A549 (cell line): ENCODE results near the gene PAIP1. TPM values are rescaled to one million over a fixed set of nuclear protein-coding genes. Genes with fewer than 3 reads are reported as not detected.

Experiments
- CBX8 ChIP-seq: fragments of 200-600 bp; sonication (generic); IDR thresholded peaks from 2 replicates; pipeline ENCODE4 v1.6.1; 2016
- CHD2 ChIP-seq: fragments of 150-350 bp; IDR thresholded peaks from 2 replicates; pipeline ENCODE4 v1.6.1; 2014; ENCODE audit warnings: low read length; ENCODE audit not compliant: partially characterized antibody
- CHD4 ChIP-seq: fragments of 200-600 bp; sonication (generic); IDR thresholded peaks from 2 replicates; pipeline ENCODE4 v1.6.1; 2016; ENCODE audit warnings: antibody characterized with exemption, mild to moderate bottlenecking, borderline replicate concordance
- EHF ChIP-seq: fragments of 250-450 bp; sonication (Bioruptor Pico); IDR thresholded peaks from 2 replicates; pipeline ENCODE4 v1.5.0; 2020; ENCODE audit warnings: mild to moderate bottlenecking
- ESRRA ChIP-seq: fragments of 150-350 bp; IDR thresholded peaks from 2 replicates; pipeline ENCODE4 v1.6.1; 2014; ENCODE audit warnings: mild to moderate bottlenecking, low read length, borderline replicate concordance
- FOSB ChIP-seq: fragments of 250-450 bp; sonication (Bioruptor Pico); IDR thresholded peaks from 2 replicates; pipeline ENCODE4 v1.5.0; 2020; ENCODE audit warnings: mild to moderate bottlenecking, moderate library complexity
- FOSL2 ChIP-seq, 2 experiments: fragments of 450-650 bp in 1 of 2; fragments of >200 bp in 1 of 2; sonication (Bioruptor Twin) in 1 of 2; formaldehyde crosslinking; IDR thresholded peaks; 2 replicates each; pipeline versions ENCODE4 v1.5.0 to v1.6.1; 2016 to 2020; ENCODE audit warnings: mild to moderate bottlenecking in 1 of 2, moderate library complexity in 1 of 2
- FOXS1 ChIP-seq: fragments of 250-450 bp; sonication (Bioruptor Pico); IDR thresholded peaks from 2 replicates; pipeline ENCODE4 v1.5.0; 2020; ENCODE audit warnings: mild to moderate bottlenecking, moderate library complexity
- HDAC2 ChIP-seq: fragments of 200-600 bp; sonication (generic); IDR thresholded peaks from 2 replicates; pipeline ENCODE4 v1.6.1; 2016
- HEYL ChIP-seq: fragments of 250-450 bp; sonication (Bioruptor Pico); IDR thresholded peaks from 2 replicates; pipeline ENCODE4 v1.8.0; 2021; ENCODE audit warnings: mild to moderate bottlenecking, moderate library complexity
- HOXB5 ChIP-seq: fragments of 250-450 bp; sonication (Bioruptor Pico); IDR thresholded peaks from 2 replicates; pipeline ENCODE4 v1.5.0; 2020; ENCODE audit warnings: mild to moderate bottlenecking, moderate library complexity
- JUN ChIP-seq, 2 experiments: fragments of >200 bp; sonication (Bioruptor Twin); formaldehyde crosslinking; IDR thresholded peaks; 2 replicates in 1 of 2; 3 replicates in 1 of 2; pipeline ENCODE4 v1.6.1; 2016 to 2017
- JUNB ChIP-seq: fragments of >200 bp; sonication (Bioruptor Twin); formaldehyde crosslinking; IDR thresholded peaks from 2 replicates; pipeline ENCODE4 v1.6.1; 2016
- KDM5A ChIP-seq: fragments of 200-600 bp; sonication (generic); IDR thresholded peaks from 2 replicates; pipeline ENCODE4 v1.6.1; 2016; ENCODE audit warnings: antibody characterized with exemption, mild to moderate bottlenecking
- MAFK ChIP-seq: fragments of 450-650 bp; IDR thresholded peaks from 2 replicates; pipeline ENCODE4 v1.6.1; 2014; ENCODE audit not compliant: partially characterized antibody
- NPAS2 ChIP-seq: fragments of 250-450 bp; sonication (Bioruptor Pico); IDR thresholded peaks from 2 replicates; pipeline ENCODE4 v1.8.0; 2022; ENCODE audit warnings: mild to moderate bottlenecking, moderate library complexity, borderline replicate concordance
- NR3C1 ChIP-seq: fragments of >200 bp; sonication (Bioruptor Twin); formaldehyde crosslinking; IDR thresholded peaks from 3 replicates; pipeline ENCODE4 v1.6.1; 2017
- POLR2A ChIP-seq: IDR thresholded peaks from 2 replicates; pipeline ENCODE4 v1.6.1; 2012; ENCODE audit warnings: mild to moderate bottlenecking, low read length
- RCOR1 ChIP-seq: fragments of 150-350 bp; IDR thresholded peaks from 2 replicates; pipeline ENCODE4 v1.6.1; 2014; ENCODE audit warnings: antibody characterized with exemption, low read length, low read depth
- RFX5 ChIP-seq: fragments of 450-650 bp; IDR thresholded peaks from 2 replicates; pipeline ENCODE4 v1.7.1; 2014; ENCODE audit warnings: antibody characterized with exemption, mild to moderate bottlenecking, moderate library complexity
- RNF2 ChIP-seq: fragments of 200-600 bp; sonication (generic); IDR thresholded peaks from 2 replicates; pipeline ENCODE4 v1.6.1; 2016; ENCODE audit warnings: low read depth, mild to moderate bottlenecking, antibody characterized with exemption, moderate library complexity, borderline replicate concordance
- SREBF2 ChIP-seq: fragments of 450-650 bp; IDR thresholded peaks from 2 replicates; pipeline ENCODE4 v1.6.1; 2014; ENCODE audit warnings: mild to moderate bottlenecking, moderate library complexity
- TFCP2L1 ChIP-seq: fragments of 250-450 bp; sonication (Bioruptor Pico); IDR thresholded peaks from 2 replicates; pipeline ENCODE4 v1.5.0; 2021; ENCODE audit warnings: mild to moderate bottlenecking
- TP53 ChIP-seq: fragments of 250-450 bp; sonication (Bioruptor Pico); IDR thresholded peaks from 2 replicates; pipeline ENCODE4 v1.5.0; 2021; ENCODE audit warnings: mild to moderate bottlenecking, moderate library complexity
- ZFP36 ChIP-seq: fragments of 450-650 bp; IDR thresholded peaks from 2 replicates; pipeline ENCODE4 v1.6.1; 2014; ENCODE audit warnings: borderline replicate concordance; ENCODE audit not compliant: partially characterized antibody
- polyA plus RNA-seq, 4 experiments: library from polyadenylated mRNA; depleted of rRNA in 3 of 4; stranded (reverse); fragments of >200 nt; fragmentation: RNase III in 1 of 4; extraction: RNeasy Plus Mini Kit Qiagen cat#74134 plus additional on column Dnase treatment in 1 of 4; gene quantifications; 2 replicates in 3 of 4; 3 replicates in 1 of 4; pipeline ENCODE4 v1.2.3, GENCODE V29; 2011 to 2017
- TF ChIP-seq, protein P1 (sequence below): IDR thresholded peaks from 2 replicates; pipeline ENCODE4 v1.6.1; 2012
- TF ChIP-seq, protein P2 (sequence below): fragments of 450-650 bp; IDR thresholded peaks from 2 replicates; pipeline ENCODE4 v1.6.1; 2014; ENCODE audit warnings: antibody characterized with exemption
- TF ChIP-seq, protein P3 (sequence below): fragments of 250-450 bp; sonication (Bioruptor Pico); IDR thresholded peaks from 2 replicates; pipeline ENCODE4 v1.5.0; 2021; ENCODE audit warnings: mild to moderate bottlenecking, moderate library complexity, borderline replicate concordance
- TF ChIP-seq, protein P4 (sequence below): fragments of 200-600 bp; sonication (generic); IDR thresholded peaks from 2 replicates; pipeline ENCODE4 v1.6.1; 2016; ENCODE audit warnings: antibody characterized with exemption, mild to moderate bottlenecking, moderate library complexity

Gene PAIP1
- polyA plus RNA-seq, 2 of the 4 experiments (the other 2 are of a cell fraction) = 89.6 to 188 TPM

DNA sequence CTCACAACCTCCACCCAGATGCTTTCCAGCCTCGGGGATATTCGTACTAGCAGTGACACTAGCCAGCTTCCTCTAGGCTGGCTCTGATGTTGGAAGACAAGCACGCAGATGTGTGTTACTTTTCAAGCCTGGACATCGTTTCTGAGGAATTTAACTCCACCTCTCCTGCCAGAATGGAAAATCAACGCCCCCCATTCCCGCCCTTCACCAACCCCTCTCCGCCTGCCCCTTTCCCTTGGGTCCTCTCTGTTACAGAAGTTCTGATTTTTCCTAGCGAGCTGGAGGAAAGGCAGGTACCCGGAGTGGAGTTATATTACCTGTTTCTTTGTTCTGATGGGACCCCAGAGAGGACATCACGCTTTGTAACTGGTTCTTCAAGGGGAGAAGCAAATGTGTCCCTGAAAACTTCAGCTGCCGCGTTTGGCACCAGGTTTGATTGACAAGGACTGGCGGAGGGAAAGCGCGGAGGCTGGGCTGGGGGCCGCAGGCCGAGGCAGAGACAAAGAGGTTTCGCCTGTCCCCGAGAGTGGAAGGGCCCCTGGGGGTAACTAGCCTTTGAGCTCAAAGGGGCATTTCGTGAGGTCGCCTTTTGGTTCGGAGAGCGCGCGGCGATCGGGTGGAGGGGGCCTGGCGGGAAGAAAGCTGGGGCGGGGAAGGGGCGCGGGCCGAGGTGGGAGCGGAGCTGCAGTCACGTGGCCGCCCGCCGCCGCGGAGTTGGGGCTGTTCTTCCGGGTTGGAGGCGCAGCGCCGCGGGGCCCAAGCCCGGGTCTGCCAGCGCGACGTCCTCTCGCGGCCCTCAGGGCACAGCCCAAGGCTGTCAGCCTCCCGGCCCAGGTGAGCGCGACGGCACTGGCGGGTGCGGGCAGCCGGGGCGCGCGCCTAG is 45.8 kb upstream of the PAIP1 start, which contains the start of gene NNT (continued):
- TF ChIP-seq RCOR1 (no peak), NPAS2 (CRISPR knock-in tag) (no peak), ESRRA (no peak), RFX5 (no peak), JUN (IDR thresholded peaks at IDR 0.05) (no peak; a peak in 1 of 5 replicates), RNF2 (no peak), CHD4 (no peak), SREBF2 (no peak), EHF (CRISPR knock-in tag) (no peak), POLR2A (peak; percentile 28; the same call in 1 of the 2 replicates), HOXB5 (CRISPR knock-in tag) (no peak), MAFK (no peak), TP53 (CRISPR knock-in tag) (no peak), NR3C1 (no peak), FOSL2 (IDR thresholded peaks at IDR 0.05) (no peak), FOSL2 (CRISPR knock-in tag; IDR thresholded peaks at IDR 0.05) (no peak), KDM5A (no peak), FOXS1 (CRISPR knock-in tag) (no peak), CBX8 (no peak; the same call in 1 of the 2 replicates), CHD2 (no peak), HEYL (CRISPR knock-in tag) (no peak), TFCP2L1 (CRISPR knock-in tag) (no peak), JUNB (no peak), FOSB (CRISPR knock-in tag) (no peak), ZFP36 (no peak), HDAC2 (no peak)
- TF ChIP-seq, protein P1, sequence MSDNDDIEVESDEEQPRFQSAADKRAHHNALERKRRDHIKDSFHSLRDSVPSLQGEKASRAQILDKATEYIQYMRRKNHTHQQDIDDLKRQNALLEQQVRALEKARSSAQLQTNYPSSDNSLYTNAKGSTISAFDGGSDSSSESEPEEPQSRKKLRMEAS = peak; percentile 77
- TF ChIP-seq, protein P2, sequence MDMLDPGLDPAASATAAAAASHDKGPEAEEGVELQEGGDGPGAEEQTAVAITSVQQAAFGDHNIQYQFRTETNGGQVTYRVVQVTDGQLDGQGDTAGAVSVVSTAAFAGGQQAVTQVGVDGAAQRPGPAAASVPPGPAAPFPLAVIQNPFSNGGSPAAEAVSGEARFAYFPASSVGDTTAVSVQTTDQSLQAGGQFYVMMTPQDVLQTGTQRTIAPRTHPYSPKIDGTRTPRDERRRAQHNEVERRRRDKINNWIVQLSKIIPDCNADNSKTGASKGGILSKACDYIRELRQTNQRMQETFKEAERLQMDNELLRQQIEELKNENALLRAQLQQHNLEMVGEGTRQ = peak; percentile 70
- TF ChIP-seq, protein P3, sequence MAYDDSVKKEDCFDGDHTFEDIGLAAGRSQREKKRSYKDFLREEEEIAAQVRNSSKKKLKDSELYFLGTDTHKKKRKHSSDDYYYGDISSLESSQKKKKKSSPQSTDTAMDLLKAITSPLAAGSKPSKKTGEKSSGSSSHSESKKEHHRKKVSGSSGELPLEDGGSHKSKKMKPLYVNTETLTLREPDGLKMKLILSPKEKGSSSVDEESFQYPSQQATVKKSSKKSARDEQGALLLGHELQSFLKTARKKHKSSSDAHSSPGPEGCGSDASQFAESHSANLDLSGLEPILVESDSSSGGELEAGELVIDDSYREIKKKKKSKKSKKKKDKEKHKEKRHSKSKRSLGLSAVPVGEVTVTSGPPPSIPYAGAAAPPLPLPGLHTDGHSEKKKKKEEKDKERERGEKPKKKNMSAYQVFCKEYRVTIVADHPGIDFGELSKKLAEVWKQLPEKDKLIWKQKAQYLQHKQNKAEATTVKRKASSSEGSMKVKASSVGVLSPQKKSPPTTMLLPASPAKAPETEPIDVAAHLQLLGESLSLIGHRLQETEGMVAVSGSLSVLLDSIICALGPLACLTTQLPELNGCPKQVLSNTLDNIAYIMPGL (CRISPR knock-in tag) = no peak
- TF ChIP-seq, protein P4, sequence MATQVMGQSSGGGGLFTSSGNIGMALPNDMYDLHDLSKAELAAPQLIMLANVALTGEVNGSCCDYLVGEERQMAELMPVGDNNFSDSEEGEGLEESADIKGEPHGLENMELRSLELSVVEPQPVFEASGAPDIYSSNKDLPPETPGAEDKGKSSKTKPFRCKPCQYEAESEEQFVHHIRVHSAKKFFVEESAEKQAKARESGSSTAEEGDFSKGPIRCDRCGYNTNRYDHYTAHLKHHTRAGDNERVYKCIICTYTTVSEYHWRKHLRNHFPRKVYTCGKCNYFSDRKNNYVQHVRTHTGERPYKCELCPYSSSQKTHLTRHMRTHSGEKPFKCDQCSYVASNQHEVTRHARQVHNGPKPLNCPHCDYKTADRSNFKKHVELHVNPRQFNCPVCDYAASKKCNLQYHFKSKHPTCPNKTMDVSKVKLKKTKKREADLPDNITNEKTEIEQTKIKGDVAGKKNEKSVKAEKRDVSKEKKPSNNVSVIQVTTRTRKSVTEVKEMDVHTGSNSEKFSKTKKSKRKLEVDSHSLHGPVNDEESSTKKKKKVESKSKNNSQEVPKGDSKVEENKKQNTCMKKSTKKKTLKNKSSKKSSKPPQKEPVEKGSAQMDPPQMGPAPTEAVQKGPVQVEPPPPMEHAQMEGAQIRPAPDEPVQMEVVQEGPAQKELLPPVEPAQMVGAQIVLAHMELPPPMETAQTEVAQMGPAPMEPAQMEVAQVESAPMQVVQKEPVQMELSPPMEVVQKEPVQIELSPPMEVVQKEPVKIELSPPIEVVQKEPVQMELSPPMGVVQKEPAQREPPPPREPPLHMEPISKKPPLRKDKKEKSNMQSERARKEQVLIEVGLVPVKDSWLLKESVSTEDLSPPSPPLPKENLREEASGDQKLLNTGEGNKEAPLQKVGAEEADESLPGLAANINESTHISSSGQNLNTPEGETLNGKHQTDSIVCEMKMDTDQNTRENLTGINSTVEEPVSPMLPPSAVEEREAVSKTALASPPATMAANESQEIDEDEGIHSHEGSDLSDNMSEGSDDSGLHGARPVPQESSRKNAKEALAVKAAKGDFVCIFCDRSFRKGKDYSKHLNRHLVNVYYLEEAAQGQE = no peak
